ENCODE measurements around the gene WWC2.

The WWC2 gene

DNA sequence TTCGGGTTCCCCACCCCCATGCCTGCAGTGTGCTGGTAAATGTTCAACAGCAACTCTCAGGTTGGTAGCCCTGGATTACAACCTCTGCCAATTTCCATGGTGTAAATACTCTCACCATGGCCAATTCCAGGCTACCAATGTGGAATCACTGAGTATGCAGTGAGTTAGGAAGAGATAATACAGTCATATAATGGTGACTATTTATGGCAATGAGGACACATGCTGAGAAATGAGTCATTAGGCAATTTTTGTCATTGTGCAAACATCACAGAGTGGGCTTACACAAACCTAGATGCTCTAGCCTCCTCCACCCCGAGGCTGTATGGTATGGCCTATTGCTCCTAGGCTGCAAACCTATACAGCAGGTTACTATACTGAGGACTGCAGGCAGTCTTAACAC lies 227.8 kb downstream of the WWC2 start:
- no peak for DNase-seq (ENCODE audit: low read depth in 2 of 2, low spot score in 1 of 2)

DNA sequence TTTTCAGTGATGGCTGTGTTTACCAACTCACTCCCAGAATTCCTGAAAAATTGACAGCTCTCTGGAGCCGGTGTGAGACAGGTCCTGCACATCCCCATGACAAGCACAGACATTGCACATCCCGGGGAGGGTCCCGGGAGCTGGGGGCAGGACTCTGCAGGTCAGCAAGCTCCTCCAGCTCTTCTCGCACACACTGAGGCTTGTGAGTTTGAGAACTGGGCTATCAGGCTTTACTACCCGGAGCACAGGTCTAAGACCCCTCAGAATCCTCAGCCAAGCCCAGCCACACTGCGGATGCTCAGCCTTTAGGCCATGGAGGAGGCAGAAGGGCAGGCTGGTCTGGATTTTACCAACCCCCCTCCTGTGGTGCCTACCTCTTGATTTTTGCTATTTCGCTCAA lies 228.8 kb downstream of the WWC2 start:
- DNase-seq (ENCODE audit: low read depth in 2 of 2, low spot score in 1 of 2): no peak

DNA sequence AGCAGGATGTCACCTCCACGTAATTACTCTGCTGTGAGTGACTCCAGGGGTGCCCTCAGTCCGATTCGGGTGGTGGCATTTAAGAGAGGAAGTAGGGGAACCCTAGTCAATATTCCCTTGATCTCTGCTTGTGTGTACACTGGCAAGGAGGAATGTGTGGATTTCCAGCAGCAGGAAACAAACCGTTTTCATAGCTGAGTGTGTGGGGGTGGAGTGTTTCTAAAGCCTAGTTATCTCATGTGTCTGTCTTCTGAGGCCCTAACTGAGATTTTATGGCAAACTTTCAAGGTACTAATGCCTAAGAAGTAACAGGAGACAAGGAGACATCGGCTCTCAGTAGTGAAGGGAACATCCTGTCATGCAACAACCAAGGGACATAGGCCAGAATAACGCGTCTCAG lies 229.8 kb downstream of the WWC2 start:
- DNase-seq (ENCODE audit: low read depth in 2 of 2, low spot score in 1 of 2): no peak

DNA sequence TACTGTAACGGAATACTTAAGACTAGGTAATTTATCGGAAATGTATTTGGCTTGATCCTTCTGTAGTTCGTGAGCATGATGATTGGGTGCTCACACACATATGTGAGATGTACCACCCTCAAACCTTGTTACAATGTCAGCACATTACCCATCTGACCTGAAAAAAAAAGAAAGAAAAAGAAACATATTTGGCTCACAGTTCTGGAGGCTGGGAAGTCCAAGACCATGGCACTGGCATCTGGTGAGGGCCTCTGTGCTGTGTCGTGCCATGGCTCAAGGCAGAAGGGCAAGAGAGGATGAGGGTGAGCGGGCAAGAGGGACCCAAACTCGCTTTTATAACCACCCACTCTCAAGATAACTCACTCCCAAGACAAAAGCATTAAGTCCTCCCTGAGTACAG lies 230.2 kb downstream of the WWC2 start:
- no peak for DNase-seq (ENCODE audit: low read depth in 2 of 2, low spot score in 1 of 2)

DNA sequence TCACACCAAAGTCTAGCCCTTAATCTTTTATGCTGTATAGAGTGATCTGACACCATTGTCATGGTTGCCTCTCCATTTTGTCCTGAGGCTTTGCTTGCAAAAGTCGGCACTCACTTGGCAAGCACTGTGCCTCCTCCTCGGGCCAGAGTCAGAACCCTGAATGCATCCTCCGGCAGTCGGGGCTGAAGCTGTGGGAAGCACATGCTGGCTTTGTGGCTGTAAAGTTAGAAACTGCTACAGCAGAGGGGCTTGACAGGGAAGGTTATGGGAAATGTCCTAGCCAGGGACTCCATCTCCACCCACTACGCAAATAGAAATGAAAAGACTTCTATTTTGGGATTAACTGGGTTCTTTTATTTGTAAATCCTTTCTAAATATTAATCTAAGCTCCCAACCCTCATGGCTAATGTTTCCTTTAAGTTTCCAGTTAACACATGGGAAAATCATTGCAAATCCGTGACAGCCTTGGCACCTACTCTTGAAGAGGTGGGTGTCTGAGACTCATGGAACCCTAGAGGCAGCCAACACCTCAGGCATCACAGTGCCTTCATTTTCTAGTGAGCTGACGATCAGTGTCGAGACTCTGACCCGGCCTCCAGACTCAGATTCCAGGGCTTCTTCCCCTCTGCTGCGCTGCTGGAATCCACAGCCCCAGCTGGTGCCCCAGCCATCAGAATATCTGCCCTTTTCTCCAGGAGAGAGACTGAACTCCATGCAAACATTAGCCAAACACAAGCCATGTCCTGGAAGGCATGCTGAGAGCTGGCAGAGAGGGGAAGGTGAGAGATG lies 231.1 kb downstream of the WWC2 start:
- DNase-seq (ENCODE audit: low read depth in 2 of 2, low spot score in 1 of 2): no peak

DNA sequence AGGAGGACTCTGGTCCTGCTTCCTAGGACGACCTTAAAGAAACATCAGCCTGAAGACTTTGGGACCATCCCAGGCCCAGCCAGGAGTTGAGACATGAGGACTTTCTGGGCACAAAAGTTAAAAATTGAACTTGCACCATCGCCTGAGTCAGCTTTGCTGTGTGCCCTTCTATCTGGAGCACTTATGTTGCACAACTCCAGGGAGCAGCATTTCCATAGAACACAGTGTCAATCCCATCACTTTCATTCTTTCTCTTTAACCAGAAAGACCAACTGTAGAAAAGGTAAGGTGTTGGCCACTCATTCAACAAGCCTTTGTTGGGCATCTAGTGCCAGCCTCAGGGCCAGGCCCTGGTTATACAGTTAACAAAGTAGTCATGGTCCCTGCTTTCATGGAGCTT lies 231.8 kb downstream of the WWC2 start:
- no peak for DNase-seq (ENCODE audit: low read depth in 2 of 2, low spot score in 1 of 2)

DNA sequence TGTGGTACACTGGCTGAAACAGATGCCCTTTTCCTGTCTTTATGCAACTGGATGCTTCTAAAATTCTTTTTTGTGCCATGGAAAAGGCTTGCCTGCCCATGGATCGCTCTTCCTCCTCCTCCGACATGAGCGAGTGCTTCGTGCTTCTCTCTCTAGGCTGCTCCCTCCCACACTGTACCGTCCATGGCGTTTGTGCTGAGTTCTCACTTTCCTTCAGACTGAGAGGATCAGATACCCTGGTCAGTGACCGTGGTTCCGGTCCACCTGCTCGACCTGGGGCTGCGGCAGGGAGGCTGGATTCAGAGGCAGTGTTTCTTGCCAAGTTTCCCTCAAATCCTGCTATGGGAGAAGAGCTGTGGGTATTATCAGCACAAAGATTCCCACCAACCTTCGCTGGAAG lies 233.4 kb downstream of the WWC2 start:
- DNase-seq (ENCODE audit: low read depth in 2 of 2, low spot score in 1 of 2): no peak

DNA sequence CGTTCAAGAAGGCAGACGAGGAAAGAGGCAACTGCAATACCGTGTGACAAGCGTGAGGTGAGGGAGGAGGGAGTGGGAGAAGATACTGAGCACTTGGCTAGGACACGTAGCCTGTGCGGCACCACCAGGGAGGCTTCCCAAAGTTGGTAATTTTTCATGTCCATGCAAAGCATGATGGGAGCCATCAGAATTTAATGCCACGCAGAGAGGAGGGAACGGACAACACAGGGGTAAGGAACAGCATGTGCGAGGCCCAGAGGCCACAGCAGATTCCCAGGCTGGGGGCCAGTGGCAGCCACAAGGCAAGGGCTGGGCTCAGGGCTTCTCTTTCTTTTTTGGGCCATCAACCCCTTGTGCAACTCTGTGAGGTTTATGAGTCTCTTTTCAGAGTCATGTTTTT lies 234.1 kb downstream of the WWC2 start:
- no peak for DNase-seq (ENCODE audit: low read depth in 2 of 2, low spot score in 1 of 2)

DNA sequence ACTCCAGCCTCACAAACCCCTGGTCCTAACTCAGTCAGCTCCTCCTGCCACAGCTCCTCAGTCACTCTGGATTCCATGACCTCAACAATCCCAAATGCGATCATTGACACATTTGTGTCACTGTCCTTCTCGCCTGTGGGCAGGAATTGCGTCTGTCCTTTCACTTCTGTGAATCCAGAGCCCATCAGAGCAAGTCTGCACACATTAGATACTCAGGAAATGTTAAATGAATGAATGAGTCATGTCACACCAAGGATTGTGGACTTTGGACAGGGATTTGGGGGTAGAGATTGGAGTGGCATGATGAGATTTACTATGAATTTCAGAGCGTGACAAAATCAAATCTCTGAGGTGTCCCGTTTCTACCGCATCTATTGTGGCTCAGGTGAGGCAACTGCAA lies 234.9 kb downstream of the WWC2 start:
- no peak for DNase-seq (ENCODE audit: low read depth in 2 of 2, low spot score in 1 of 2)

DNA sequence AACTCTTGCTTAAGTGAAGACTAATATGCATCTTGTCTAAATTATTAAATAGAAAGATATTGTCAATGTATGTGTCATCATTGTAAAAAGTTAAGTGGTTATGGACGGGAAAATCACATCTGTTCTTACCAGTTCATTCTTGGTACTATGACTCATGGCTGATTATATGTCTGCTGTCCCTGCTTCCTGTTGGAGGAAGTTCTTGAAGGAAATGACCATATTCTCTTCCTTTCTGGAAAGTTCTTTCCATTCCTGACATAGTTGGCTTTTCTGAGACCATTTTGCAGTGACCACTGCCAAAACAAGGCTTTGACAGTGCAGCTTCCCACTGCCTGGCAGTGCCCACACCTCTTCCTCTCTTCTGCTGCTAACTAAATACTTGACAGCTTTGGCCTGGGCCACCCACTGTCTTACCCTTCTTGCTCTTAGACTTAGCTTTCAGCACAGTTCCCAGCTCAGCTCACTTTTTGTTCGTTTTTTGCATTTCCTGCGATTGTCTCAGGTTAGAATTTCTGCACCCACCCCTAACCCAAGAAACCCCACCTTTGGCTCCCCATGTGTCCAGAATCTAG lies 236.4 kb downstream of the WWC2 start:
- no peak for DNase-seq (ENCODE audit: low read depth in 2 of 2, low spot score in 1 of 2)

DNA sequence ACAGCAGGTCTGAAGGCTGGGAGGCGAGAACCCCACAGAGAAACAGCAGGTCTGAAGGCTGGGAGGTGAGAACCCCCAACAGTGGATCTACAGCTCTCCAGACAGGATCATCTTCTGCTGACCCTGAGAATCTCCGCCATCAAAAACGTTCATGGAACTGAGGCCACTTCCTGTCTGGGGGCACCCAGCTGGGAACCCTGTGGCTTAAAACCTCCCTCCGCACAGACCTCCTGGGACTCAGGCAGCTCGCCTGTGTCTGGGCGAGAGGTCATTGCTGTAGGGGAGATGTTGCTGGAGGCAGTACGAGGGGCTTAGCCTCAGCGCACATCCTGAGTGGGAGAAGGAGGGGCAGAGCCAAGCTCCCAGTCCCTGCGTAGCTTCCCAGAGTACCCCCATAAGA lies 238.3 kb downstream of the WWC2 start:
- no peak for DNase-seq (ENCODE audit: low read depth in 2 of 2, low spot score in 1 of 2)

DNA sequence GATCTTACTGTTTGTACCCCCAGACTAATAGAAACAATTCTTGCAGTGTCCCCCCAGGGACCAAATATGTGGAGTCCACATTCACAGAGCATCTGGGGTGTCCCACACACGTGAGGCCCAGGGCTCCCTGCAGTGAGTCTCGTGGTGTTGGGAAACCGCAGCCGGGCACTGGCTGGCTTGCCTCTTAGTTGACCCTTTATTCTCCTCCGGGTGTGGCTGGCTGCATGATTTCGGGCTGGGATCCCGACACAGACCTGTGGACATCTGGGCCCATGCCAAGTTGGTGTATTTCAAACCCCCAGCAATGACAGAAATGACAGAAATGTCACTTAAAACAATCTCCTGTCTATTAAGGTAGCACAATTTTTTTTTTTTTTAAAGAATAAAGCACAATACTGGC lies 238.8 kb downstream of the WWC2 start:
- no peak for DNase-seq (ENCODE audit: low read depth in 2 of 2, low spot score in 1 of 2)

DNA sequence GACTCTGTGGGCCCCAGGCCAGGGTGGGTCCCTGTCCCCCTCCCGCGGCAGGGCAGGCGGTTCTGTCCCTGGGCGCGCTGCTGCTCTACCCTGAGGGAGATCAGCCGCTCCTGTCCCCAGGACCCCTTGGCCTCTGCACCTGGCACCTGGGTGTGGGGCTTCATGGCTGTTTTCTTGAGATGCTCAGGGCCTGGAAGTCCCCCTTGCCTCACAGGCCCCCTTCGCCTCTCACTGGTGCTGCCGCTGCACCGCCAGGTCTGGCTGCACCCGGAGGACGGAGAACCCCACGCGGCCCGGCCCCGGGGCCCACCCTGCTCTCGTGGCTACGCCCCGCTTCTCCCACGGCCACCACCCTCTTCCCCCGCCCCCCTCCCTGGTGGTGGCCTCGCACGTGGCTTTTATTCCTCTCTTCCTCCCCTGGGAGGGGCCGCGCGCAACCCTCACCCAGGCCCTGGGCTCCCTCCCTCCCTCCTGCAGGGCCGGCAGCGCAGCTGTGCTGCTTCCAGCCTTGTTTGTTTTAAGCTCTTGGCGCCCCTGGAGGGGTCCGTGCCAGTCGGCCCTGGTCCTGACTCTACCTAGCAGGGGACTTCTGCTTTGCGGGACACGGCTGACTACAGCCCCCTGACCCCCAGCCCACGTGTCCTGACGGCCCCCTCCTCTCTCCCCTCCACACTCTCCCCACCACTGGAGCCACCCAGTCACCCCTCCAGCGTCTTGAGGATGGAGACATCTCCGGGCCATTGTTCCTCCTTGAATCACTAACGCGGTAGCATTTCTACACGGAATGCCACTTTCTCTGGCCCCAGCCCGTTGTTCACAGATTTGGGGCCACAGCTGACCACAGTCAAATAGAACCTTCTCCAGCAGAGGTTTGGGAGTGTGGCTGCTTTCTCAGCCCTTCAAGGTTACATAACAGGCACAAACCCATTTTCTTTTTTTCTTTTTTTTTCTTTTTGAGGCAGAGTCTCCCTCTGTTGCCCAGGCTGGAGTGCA lies 243.8 kb downstream of the WWC2 start:
- DNase-seq (ENCODE audit: low read depth in 2 of 2, low spot score in 1 of 2): no peak

DNA sequence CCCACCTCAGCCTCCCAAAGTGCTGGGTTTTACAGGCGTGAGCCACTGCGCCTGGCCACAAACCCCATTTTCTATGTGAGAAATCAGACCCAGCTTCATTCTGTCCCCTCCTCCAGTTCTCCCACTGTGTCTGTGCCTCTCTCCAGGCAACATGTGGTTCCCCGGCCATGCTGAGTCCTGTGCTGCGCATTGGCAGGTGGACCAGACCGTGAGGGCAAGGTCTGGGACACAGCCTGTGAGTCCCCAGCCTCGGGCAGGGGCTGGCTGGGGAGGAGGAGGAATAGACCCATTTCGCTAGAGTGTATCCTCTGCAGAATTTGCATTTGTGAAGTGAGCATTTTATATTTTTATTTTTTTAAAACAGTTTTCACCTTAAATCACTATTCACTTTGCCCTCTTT lies 244.7 kb downstream of the WWC2 start:
- DNase-seq (ENCODE audit: low read depth in 2 of 2, low spot score in 1 of 2): no peak

DNA sequence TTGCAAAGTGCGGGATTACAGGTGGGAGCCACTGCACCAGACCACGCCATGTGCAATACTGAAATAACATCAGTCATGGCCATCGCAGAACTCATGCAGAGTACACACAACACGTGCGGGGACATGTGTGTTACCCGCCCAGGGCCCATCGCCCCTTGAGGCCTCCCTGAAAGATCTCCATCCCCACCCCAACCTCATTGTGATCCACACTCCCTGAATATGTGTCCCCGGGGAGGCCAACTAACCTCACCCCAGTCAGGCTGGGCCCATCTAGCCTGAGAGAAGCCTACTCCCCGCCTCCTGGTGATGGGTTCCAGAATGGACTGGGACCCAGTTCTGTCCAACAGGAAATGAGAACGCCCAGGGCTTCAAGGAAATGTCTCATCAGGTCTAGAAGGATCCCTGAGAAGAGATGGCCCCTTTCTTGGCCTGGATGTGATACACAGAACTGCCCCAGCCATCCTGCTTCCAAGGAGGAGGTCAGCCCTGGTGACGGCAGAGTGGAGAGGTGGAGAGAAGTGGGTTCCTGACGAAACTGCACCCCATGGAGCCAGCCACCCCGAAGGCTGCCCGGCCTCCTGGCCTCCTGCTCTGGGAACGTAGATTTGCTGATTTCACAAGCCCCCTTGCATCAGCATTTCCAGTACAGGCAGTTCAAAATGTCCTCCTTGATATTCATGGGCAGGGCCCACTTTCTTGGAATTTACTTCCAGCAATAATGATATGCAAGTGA lies 245.6 kb downstream of the WWC2 start:
- DNase-seq (ENCODE audit: low read depth in 2 of 2, low spot score in 1 of 2): no peak

DNA sequence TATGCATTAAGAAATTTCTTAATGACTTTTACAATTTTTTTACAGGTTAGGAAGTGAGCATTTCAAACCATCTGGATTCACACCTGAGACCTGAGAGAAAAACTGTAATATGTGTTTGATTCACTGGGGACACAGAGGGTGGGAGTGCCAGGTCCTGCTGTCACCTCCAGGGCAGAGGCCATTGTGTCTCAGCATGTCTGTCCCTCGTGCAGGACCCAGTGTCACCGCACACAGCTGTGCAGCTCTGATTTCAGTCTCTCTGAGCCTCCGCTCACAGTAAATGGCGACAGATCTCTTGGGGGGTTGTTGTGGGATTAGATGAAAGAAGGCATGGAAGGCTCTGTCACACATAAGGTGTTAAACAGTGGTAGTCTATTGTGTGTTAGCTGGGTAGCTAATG lies 246.2 kb downstream of the WWC2 start:
- no peak for DNase-seq (ENCODE audit: low read depth in 2 of 2, low spot score in 1 of 2)

DNA sequence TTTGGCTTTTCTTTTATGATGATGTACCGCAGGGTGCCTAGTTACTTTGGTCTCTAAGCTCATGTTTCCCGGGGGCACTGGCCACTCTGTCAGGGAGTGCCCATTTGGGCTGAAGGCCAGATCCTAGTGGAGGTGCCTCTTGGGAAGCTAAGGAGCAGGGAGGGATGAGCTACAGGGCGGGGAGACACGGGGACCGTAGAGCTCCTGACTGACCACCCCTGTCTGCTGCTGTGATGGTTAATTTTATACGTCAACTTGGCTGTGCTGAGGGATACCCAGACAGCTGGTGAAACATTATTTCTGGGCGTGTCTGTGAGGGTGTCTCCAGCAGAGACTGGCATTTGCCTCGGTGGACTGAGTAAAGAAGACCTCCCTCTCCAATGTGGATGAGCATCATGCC lies 248.1 kb downstream of the WWC2 start:
- DNase-seq (ENCODE audit: low read depth in 2 of 2, low spot score in 1 of 2): no peak

DNA sequence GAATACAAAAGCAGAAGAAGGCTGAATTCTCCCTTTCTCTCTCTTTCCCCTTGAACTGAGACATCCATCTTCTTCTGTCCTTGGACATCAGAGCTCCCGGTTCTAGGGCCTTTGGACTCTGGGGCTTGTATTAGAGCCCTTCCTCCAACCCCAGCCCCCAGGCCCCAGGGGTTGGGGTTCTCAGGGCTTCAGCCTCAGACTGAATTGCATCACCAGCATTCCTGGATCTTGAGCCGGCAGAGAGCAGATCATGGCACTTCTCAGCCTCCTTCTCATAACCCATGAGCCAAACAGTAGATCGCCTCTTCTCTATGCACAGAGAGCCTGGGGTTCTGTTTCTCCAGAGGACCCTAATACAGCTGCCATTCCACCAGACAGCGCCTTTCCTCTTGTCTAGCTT lies 248.5 kb downstream of the WWC2 start:
- no peak for DNase-seq (ENCODE audit: low read depth in 2 of 2, low spot score in 1 of 2)

DNA sequence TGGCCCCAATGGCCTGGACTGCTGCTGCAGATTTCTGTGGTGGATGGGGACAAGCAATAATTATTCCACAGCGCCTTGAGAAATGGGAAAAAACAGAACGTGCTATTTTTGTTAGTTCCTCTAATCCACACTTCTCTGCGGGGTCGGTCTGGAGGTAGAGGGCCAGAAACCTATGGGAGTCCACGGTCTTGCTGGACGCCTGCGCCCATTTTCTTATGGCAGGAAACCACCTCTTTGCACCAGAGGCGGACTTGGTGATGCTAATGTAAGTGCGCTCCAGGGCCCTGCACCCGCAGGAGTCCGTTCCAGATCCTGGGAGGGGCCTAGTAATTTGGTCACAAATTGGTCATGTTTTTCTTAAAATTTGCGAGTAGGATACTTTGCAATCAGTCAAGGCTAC lies 249.1 kb downstream of the WWC2 start:
- DNase-seq (ENCODE audit: low read depth in 2 of 2, low spot score in 1 of 2): no peak

DNA sequence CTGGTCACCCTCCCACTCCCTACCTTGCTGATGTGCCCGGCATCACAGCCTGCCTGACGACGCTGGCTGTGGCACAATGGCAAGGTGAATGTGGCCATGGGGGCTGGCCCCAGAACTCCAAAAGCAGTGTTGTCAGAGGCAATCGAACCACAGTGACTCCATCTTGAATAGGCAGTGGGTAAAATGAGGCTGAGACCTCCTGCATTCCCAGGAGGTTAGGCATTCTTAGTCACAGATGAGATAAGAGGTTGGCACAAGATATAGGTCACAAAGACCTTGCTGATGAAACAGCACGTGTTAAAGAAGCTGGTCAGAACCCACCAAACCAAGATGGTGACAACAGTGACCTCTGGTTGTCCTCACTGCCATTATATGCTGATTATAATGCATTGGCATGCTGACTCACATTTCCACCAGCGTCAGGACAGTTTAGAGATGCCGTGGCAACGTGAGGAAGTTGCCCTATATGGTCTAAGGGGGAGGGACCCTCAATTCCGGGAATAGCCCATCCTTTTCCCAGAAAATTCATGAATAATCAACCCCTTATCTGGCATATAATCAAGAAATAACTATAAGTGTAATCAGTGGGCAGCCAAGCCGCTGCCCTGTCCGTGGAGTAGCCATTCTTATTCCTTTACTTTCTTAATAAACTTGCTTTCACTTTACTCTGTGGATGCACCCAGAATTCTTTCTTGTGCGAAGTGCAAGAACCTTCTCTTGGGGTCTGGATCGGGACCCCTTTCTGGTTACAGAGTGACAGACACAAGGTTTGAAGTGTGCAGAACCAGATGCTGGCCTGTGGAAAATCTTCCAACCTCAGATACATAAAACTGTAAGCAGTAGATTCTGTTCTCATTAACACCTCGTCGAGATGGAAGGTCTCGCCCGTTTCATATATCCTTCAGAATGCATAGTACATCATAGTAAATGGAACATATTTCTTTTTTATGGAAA lies 249.9 kb downstream of the WWC2 start:
- no peak for DNase-seq (ENCODE audit: low read depth in 2 of 2, low spot score in 1 of 2)
